ENCODE results near the gene CNN1.

GRCh38 chr19:11538232-11539036 is at the start of gene CNN1:
- TF ChIP-seq POLR2AphosphoS5 (IDR thresholded peaks at IDR 0.05; ENCODE audit: low read depth, low read length) (no peak), TCF7L2 (IDR thresholded peaks at IDR 0.05; ENCODE audit: low read depth, low read length) (no peak)
- TF ChIP-seq, protein P1, sequence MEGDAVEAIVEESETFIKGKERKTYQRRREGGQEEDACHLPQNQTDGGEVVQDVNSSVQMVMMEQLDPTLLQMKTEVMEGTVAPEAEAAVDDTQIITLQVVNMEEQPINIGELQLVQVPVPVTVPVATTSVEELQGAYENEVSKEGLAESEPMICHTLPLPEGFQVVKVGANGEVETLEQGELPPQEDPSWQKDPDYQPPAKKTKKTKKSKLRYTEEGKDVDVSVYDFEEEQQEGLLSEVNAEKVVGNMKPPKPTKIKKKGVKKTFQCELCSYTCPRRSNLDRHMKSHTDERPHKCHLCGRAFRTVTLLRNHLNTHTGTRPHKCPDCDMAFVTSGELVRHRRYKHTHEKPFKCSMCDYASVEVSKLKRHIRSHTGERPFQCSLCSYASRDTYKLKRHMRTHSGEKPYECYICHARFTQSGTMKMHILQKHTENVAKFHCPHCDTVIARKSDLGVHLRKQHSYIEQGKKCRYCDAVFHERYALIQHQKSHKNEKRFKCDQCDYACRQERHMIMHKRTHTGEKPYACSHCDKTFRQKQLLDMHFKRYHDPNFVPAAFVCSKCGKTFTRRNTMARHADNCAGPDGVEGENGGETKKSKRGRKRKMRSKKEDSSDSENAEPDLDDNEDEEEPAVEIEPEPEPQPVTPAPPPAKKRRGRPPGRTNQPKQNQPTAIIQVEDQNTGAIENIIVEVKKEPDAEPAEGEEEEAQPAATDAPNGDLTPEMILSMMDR (IDR thresholded peaks at IDR 0.05), result no peak
- TF ChIP-seq, protein P2, sequence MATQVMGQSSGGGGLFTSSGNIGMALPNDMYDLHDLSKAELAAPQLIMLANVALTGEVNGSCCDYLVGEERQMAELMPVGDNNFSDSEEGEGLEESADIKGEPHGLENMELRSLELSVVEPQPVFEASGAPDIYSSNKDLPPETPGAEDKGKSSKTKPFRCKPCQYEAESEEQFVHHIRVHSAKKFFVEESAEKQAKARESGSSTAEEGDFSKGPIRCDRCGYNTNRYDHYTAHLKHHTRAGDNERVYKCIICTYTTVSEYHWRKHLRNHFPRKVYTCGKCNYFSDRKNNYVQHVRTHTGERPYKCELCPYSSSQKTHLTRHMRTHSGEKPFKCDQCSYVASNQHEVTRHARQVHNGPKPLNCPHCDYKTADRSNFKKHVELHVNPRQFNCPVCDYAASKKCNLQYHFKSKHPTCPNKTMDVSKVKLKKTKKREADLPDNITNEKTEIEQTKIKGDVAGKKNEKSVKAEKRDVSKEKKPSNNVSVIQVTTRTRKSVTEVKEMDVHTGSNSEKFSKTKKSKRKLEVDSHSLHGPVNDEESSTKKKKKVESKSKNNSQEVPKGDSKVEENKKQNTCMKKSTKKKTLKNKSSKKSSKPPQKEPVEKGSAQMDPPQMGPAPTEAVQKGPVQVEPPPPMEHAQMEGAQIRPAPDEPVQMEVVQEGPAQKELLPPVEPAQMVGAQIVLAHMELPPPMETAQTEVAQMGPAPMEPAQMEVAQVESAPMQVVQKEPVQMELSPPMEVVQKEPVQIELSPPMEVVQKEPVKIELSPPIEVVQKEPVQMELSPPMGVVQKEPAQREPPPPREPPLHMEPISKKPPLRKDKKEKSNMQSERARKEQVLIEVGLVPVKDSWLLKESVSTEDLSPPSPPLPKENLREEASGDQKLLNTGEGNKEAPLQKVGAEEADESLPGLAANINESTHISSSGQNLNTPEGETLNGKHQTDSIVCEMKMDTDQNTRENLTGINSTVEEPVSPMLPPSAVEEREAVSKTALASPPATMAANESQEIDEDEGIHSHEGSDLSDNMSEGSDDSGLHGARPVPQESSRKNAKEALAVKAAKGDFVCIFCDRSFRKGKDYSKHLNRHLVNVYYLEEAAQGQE (IDR thresholded peaks at IDR 0.05; ENCODE audit: insufficient read depth in 1 of 2, low read depth in 2 of 2, low read length in 1 of 2), result no peak

Data from Panc1 (cell line).